Kidney epithelial cell (primary cell): ENCODE measurements around the gene DLX3. TPM values are rescaled to one million over a fixed set of nuclear protein-coding genes. Genes with fewer than 3 reads are reported as not detected.

Source experiments
- DNase-seq: peaks from one replicate; pipeline ENCODE4 v3.0.0-alpha.2; 2010; ENCODE audit warnings: low read depth
- H3K27me3 ChIP-seq: 2 replicates; pipeline ENCODE4 v1.6.0; 2011; ENCODE audit warnings: low read length; ENCODE audit not compliant: control insufficient read depth, insufficient read depth
- H3K36me3 ChIP-seq: 2 replicates; pipeline ENCODE4 v1.5.1; 2011; ENCODE audit warnings: low read length; ENCODE audit not compliant: control insufficient read depth, insufficient read depth
- H3K4me3 ChIP-seq: 2 replicates; pipeline ENCODE4 v1.5.1; 2011; ENCODE audit warnings: low read depth, mild to moderate bottlenecking, control low read depth, low read length
- total RNA-seq: library from RNA; depleted of rRNA; stranded (reverse); fragments of >200 nt; gene quantifications from 2 replicates; pipeline ENCODE4 v1.2.3, GENCODE V29; 2015
- TF ChIP-seq, protein P1 (sequence below): IDR thresholded peaks from 2 replicates; pipeline ENCODE4 v1.5.1; 2011; ENCODE audit warnings: mild to moderate bottlenecking, moderate library complexity, low read length, control low read depth, inconsistent platforms; ENCODE audit not compliant: insufficient read depth, poor library complexity, severe bottlenecking

Gene DLX3
- total RNA-seq, 1 donor from 2014 or later: 0.04 TPM

- no peak for DNase-seq
- Histone ChIP-seq H3K27me3 (peaks cover 69% of the 10 kb centered on the region), H3K4me3 (peak overlapping the region; percentile 19), H3K36me3 (no peaks in the 10 kb centered on the region)
- TF ChIP-seq, protein P1, sequence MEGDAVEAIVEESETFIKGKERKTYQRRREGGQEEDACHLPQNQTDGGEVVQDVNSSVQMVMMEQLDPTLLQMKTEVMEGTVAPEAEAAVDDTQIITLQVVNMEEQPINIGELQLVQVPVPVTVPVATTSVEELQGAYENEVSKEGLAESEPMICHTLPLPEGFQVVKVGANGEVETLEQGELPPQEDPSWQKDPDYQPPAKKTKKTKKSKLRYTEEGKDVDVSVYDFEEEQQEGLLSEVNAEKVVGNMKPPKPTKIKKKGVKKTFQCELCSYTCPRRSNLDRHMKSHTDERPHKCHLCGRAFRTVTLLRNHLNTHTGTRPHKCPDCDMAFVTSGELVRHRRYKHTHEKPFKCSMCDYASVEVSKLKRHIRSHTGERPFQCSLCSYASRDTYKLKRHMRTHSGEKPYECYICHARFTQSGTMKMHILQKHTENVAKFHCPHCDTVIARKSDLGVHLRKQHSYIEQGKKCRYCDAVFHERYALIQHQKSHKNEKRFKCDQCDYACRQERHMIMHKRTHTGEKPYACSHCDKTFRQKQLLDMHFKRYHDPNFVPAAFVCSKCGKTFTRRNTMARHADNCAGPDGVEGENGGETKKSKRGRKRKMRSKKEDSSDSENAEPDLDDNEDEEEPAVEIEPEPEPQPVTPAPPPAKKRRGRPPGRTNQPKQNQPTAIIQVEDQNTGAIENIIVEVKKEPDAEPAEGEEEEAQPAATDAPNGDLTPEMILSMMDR: peak; percentile 97
Observed at GRCh38 chr17:49996495-49997300, 1.7 kb upstream of the DLX3 start.

DNA sequence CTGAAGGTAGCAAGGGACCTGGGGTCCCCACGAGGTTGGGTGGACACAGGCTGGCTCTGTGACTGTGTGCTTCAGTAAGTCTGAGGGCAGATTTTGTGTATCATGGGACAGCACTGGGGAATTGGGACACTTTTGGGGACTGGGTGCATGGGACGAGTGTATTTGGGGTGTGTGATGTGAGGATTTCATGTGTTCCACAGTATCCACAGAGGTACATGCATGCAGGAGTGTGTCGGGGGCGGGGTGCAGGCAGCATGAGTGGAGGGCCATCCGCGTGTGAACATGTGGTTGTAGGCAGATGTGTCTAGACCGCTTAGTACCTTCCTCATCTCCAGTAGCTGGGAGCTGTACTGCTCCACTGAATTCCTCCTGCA is 1.1 kb upstream of the DLX3 start:
- Histone ChIP-seq H3K36me3 (no peaks in the 10 kb centered on the region), H3K4me3 (no peak overlapping the region), H3K27me3 (peaks cover 68% of the 10 kb centered on the region)
- TF ChIP-seq, protein P1: no peak
- no peak for DNase-seq

- TF ChIP-seq, protein P1: no peak
- DNase-seq: no peak
- Histone ChIP-seq H3K4me3 (no peak overlapping the region), H3K36me3 (no peaks in the 10 kb centered on the region), H3K27me3 (peaks cover 72% of the 10 kb centered on the region)
Observed at GRCh38 chr17:49994085-49995054, 654 bp downstream of the DLX3 start.

GRCh38 chr17:49993423-49994060 is 1.5 kb downstream of the DLX3 start:
- H3K36me3 ChIP-seq: no peaks in the 10 kb centered on the region
- peak overlapping the region; percentile 30 for H3K4me3 ChIP-seq
- H3K27me3 ChIP-seq: peaks cover 76% of the 10 kb centered on the region
- DNase-seq: no peak
- TF ChIP-seq, protein P1: no peak

- TF ChIP-seq, protein P1: no peak
- Histone ChIP-seq H3K4me3 (peak overlapping the region; percentile 30), H3K27me3 (peaks cover 81% of the 10 kb centered on the region), H3K36me3 (no peaks in the 10 kb centered on the region)
- no peak for DNase-seq
Observed at GRCh38 chr17:49992933-49993422, 2.0 kb downstream of the DLX3 start.
